NT2/D1 (cell line): ENCODE measurements around the gene RPS6KA6.

Source experiments
- DNase-seq: peaks from one replicate; pipeline ENCODE4 v3.0.0-alpha.2; 2011; ENCODE audit warnings: low read depth, low spot score
- H3K27me3 ChIP-seq: 2 replicates; pipeline ENCODE4 v1.6.0; 2011; ENCODE audit warnings: mild to moderate bottlenecking; ENCODE audit not compliant: insufficient read length, insufficient read depth
- H3K36me3 ChIP-seq: 2 replicates; pipeline ENCODE4 v1.6.1; 2011; ENCODE audit warnings: mild to moderate bottlenecking, low read length, mixed read lengths; ENCODE audit not compliant: insufficient read depth, insufficient read length
- H3K4me1 ChIP-seq: 2 replicates; pipeline ENCODE4 v1.5.1; 2011; ENCODE audit not compliant: insufficient read depth, insufficient read length
- H3K4me3 ChIP-seq: 2 replicates; pipeline ENCODE4 v1.5.1; 2011; ENCODE audit warnings: low read depth; ENCODE audit not compliant: insufficient read length
- H3K9ac ChIP-seq: 2 replicates; pipeline ENCODE4 v1.6.0; 2011; ENCODE audit warnings: low read depth; ENCODE audit not compliant: insufficient read length
- H3K9me3 ChIP-seq: 2 replicates; pipeline ENCODE4 v1.5.1; 2011; ENCODE audit warnings: mild to moderate bottlenecking, low read length; ENCODE audit not compliant: insufficient read depth
- SUZ12 ChIP-seq: IDR thresholded peaks from 2 replicates; pipeline ENCODE4 v1.6.1; 2011; ENCODE audit not compliant: insufficient read length, insufficient read depth; ENCODE audit errors: extremely low read depth
- YY1 ChIP-seq: IDR thresholded peaks from 2 replicates; pipeline ENCODE4 v1.6.1; 2011; ENCODE audit not compliant: insufficient read length, insufficient read depth
- ZNF274 ChIP-seq: IDR thresholded peaks from 2 replicates; pipeline ENCODE4 v1.6.1; 2011; ENCODE audit warnings: mild to moderate bottlenecking, low read depth, low read length

RPS6KA6 gene

DNA sequence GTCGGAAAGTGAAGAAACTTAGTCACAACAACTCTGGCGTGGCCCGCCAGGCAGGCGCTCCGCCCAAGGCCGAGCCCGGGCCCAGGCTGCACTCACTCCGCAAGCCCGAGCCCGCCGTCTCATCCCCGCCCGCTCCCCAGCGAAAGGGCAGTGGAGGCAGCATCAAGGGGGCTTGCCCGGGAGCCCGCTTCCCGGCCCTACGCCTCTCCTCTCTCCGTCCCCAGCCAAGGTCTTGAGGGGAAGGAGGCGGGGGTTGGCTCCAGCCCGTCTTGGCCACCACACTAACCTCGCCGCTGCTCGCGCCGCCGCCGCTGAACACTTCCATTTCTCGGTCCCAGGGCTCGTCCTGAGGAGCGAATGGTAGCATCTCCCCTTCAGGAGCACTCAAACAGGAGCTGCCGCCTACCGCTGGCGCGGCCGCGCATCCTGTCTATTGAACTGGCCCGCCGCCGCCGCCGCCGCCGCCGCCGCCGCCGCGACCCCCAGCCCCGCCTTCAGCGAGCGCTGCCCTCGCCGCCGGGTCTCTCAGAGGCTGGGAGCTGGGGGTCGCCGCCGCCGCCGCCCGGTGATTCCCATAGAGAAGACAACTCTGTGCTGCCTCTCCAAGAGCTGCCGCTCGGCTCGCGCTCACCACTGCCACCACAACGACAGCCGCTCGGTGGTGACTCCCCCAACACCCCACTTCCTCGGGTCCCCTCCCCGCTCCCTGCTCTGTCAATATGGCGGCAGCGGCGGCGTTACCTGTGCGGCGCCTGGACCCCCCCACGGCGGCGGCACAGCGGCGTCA, at the start of gene RPS6KA6:
Gene RPS6KA6 (minus strand): TSS at position 667 of the 787 bp plus-strand sequence. CDS start 300 bp downstream, at position 367.
- Histone ChIP-seq H3K4me1 (no peaks in the 10 kb centered on the region), H3K9ac (peak within 1 kb of the TSS; percentile 75), H3K27me3 (no peaks in the 10 kb centered on the region), H3K4me3 (peak within 1 kb of the TSS; percentile 72), H3K9me3 (no peaks in the 10 kb centered on the region), H3K36me3 (no peaks in the 10 kb centered on the region)
- TF ChIP-seq ZNF274 (no peak), YY1 (peak; percentile 26)
- no peak for DNase-seq

DNA sequence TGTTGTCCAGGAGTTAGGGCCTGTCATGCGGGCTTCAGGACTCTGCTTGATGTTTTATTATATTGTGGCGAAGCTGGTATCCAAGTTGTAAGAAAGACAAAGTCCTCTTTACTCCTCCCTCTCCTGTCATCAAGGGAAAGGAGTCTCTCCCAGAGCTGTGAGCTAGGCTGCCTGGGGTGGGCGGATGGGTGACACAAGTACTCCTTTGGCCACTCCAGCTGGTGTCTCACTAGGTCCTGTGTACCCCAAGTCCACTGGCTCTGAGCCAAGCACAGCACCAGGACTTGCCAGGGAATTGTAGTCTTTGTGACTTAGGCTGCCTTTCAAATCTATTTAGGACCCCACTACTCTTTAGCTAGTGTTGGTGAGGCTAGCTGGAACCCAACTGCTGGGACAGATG, 36.7 kb upstream of the RPS6KA6 start:
- Histone ChIP-seq H3K9ac (no peak overlapping the region), H3K36me3 (no peaks in the 10 kb centered on the region), H3K27me3 (no peaks in the 10 kb centered on the region), H3K4me3 (no peak overlapping the region), H3K4me1 (no peaks in the 10 kb centered on the region), H3K9me3 (no peaks in the 10 kb centered on the region)
- DNase-seq = no peak
- TF ChIP-seq YY1 (no peak), ZNF274 (no peak), SUZ12 (no peak)

DNA sequence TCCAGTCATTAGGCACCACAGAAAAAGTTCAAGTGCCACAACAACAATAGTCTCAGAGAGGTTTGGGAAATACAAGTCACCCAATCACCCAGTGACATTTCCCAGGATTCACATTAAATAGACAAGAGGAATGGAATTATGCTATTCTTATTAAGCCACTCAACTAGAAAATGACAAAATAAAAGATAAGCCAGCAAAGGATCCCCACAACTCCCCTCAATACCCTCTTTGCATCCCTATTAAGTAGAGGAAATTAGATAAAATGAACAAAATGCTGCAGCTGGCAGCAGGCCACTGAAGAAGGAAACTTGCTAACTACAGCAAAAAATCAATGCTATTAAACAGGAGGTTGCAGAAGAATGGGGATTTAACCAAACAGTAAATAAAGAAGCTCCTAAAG, 35.3 kb upstream of the RPS6KA6 start:
- Histone ChIP-seq H3K4me1 (no peaks in the 10 kb centered on the region), H3K27me3 (no peaks in the 10 kb centered on the region), H3K9ac (no peak overlapping the region), H3K36me3 (no peaks in the 10 kb centered on the region), H3K4me3 (no peak overlapping the region), H3K9me3 (no peaks in the 10 kb centered on the region)
- TF ChIP-seq YY1 (no peak), ZNF274 (no peak), SUZ12 (no peak)
- no peak for DNase-seq

DNA sequence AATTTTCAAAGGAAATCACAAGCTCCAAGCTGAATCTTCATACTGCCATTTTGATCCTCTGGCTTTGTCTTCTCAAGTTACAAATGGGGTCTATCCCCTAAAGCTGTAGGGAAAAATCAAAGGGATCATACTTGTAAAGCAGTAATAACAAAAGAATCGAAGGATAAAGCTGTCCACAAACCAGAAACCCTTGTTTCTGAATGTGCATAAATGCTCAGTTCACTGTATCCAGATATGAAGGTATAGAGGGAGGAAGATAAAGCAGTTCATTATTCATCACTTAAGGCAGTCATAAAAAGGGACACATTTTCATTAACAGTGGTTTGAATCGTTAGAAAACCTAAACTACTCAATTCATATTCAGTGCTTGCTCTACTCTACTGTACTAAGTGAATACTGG, 33.2 kb upstream of the RPS6KA6 start:
- no peak overlapping the region for H3K4me3 ChIP-seq
- no peak for DNase-seq
- TF ChIP-seq ZNF274 (no peak), YY1 (no peak), SUZ12 (no peak)
- H3K9ac ChIP-seq = no peak overlapping the region
- H3K9me3 ChIP-seq = no peaks in the 10 kb centered on the region
- H3K36me3 ChIP-seq = no peaks in the 10 kb centered on the region
- no peaks in the 10 kb centered on the region for H3K4me1 ChIP-seq
- no peaks in the 10 kb centered on the region for H3K27me3 ChIP-seq

DNA sequence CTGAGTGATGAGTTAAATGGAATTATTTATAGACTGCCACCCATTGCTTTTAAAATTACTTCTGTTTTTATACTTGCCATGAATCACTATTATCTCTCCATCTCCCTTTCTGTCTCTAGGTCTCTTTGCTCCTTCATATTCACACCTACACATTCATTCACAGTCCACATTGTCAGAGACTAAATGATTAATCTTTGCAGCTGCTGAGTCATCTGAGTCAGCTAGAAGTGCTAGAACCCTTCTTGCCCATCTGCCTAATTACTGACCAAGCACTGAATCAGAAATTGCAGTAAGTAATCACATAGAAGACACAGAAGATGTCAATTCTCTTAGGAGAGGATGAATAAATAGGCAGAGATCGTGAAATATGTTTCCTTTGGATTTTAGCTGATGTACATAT, 31.6 kb upstream of the RPS6KA6 start:
- TF ChIP-seq YY1 = no peak
- TF ChIP-seq ZNF274 = no peak
- no peak for TF ChIP-seq SUZ12
- DNase-seq = no peak
- H3K27me3 ChIP-seq = no peaks in the 10 kb centered on the region
- H3K4me1 ChIP-seq = no peaks in the 10 kb centered on the region
- no peaks in the 10 kb centered on the region for H3K36me3 ChIP-seq
- H3K9me3 ChIP-seq = no peaks in the 10 kb centered on the region
- no peak overlapping the region for H3K4me3 ChIP-seq
- no peak overlapping the region for H3K9ac ChIP-seq

DNA sequence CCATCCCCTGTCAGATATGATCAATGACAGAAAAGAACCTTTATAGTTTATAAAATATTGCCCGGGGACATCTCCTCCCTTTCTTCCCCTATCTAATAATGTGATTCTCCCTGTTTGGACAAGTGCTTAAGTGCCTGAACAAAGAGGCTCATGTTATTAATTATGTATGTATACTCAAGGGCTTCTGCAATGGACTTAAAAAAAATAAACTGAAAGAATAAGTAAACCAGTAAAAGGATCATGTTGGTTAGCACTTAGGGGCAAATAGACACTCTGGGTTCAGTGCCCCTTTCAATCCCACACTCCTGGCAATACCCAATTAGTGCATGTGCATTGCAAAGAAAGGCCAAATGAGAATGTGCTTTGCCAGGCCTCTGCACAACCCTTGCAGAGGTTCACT, 30.7 kb upstream of the RPS6KA6 start:
- DNase-seq = no peak
- H3K4me1 ChIP-seq = no peaks in the 10 kb centered on the region
- no peaks in the 10 kb centered on the region for H3K9me3 ChIP-seq
- H3K9ac ChIP-seq = no peak overlapping the region
- no peak for TF ChIP-seq YY1
- no peak for TF ChIP-seq SUZ12
- no peak for TF ChIP-seq ZNF274
- no peak overlapping the region for H3K4me3 ChIP-seq
- no peaks in the 10 kb centered on the region for H3K36me3 ChIP-seq
- H3K27me3 ChIP-seq = no peaks in the 10 kb centered on the region

DNA sequence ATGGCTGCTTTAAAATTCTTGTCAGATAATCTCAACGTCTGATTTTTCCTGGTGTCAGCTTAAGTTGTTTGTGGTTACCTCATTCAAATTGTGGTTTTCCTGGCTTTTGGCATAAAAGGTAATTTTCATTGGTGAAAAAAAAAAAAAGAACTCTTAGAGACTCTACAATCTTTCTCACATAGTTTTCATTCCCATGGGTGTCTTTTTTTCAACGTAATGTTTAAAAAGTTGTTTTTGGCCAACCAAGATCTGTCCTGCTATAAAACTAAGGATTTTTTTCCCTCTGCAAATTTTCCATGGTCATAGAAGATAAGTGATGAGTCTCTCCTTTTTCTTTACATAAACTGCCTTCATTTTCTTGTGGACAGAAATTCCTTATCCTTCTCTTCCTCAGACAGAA, 28.9 kb upstream of the RPS6KA6 start:
- Histone ChIP-seq H3K4me3 (no peak overlapping the region), H3K27me3 (no peaks in the 10 kb centered on the region), H3K9ac (no peak overlapping the region), H3K9me3 (no peaks in the 10 kb centered on the region), H3K36me3 (no peaks in the 10 kb centered on the region), H3K4me1 (no peaks in the 10 kb centered on the region)
- DNase-seq = no peak
- no peak for TF ChIP-seq ZNF274
- TF ChIP-seq SUZ12 = no peak
- no peak for TF ChIP-seq YY1

DNA sequence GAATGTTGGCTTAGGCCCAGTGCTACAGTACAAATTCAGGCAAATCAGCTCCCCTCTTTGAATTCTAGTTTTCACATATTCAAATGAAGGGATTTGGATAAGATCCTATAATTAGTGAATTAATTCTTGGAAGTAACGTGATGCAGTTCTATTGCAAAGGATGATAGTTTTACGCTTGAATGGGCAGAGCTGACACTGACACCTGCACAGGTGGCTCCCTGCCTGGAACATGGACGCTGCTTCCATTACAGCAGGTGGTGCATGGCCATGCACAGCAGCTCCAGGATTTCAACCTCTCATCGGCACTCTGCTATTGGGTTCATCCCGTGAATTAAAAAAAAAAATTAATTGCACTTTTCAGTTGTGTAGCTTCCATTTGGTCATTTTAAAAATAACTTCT, 28.4 kb upstream of the RPS6KA6 start:
- H3K4me3 ChIP-seq = no peak overlapping the region
- no peaks in the 10 kb centered on the region for H3K27me3 ChIP-seq
- H3K36me3 ChIP-seq = no peaks in the 10 kb centered on the region
- no peaks in the 10 kb centered on the region for H3K9me3 ChIP-seq
- DNase-seq = no peak
- TF ChIP-seq ZNF274 (no peak), SUZ12 (no peak), YY1 (no peak)
- no peak overlapping the region for H3K9ac ChIP-seq
- H3K4me1 ChIP-seq = no peaks in the 10 kb centered on the region
